ENCODE data around the gene CHTOP.

DNA sequence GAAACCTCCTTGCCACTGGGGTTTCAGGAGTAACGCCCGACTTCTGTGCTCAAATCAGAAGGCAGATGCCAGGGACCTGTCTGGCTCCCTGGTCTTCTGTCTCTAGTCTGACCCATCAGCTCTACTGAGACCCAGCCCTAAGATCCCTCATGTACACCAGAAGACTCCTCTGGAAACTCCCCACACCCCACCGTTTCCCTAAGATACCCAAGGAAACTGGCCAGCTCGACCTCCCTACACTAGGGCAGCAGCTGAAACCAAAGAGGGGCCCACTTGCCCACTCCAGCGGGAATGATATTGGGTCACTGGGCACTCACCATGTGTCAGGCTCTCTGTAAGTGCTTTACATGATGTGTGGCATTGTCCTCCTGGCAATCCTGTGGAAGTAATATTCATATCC, 20.5 kb upstream of the CHTOP start:
- no peak for TF ChIP-seq POLR2A (IDR thresholded peaks at IDR 0.05)
- no peak for TF ChIP-seq CTCF (IDR thresholded peaks at IDR 0.05)

Data from heart left ventricle (tissue), 13 donors.